Gastroesophageal sphincter (tissue), 3 donors: Measurements from ENCODE around the gene DQX1.

Experiments
- POLR2A ChIP-seq, 2 donors: fragments of 450-650 bp; IDR thresholded peaks; one replicate each; pipeline ENCODE4 v1.6.1; 2017; ENCODE audit warnings: antibody characterized with exemption in 2 of 2, mild to moderate bottlenecking in 2 of 2, moderate library complexity in 1 of 2
- TF ChIP-seq, protein P1 (sequence below), 4 experiments: fragments of 200-600 bp in 2 of 4; fragments of 450-650 bp in 2 of 4; sonication (generic) in 1 of 4; IDR thresholded peaks; one replicate each; pipeline ENCODE4 v1.5.1; 2017 to 2019; ENCODE audit warnings: antibody characterized with exemption in 4 of 4, mild to moderate bottlenecking in 2 of 4, moderate library complexity in 2 of 4

DNA sequence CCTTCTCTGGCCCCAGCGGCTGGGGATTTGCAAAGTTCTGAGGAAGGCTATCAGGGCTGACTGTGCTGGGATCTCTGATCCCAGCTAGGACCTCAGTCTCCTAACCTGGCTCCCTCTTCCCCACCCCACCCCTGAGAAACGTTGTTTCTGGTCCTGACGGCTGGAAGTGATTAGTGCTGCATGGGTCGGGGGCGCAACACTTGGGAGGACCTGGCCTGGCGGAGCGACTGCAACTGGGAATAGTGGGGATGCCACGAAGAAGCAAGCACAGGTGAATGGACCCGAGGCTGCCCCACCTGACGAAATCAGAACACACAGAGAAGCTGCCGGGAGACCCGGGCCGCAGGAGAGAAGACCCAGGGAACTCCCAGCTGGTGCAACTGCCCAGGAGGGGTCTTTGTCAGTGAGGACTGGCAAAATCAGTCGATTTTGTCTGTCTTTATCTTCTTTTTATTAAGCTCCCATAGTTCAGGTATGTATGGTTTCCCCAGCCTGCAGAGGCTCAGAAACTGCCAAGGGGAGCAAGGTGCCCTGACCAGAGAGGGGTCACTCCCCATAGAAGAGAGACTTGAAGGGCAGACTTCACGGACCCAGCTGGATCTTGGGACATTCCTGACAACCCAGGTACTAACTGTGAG, 26.0 kb downstream of the DQX1 start:
- TF ChIP-seq, protein P1, sequence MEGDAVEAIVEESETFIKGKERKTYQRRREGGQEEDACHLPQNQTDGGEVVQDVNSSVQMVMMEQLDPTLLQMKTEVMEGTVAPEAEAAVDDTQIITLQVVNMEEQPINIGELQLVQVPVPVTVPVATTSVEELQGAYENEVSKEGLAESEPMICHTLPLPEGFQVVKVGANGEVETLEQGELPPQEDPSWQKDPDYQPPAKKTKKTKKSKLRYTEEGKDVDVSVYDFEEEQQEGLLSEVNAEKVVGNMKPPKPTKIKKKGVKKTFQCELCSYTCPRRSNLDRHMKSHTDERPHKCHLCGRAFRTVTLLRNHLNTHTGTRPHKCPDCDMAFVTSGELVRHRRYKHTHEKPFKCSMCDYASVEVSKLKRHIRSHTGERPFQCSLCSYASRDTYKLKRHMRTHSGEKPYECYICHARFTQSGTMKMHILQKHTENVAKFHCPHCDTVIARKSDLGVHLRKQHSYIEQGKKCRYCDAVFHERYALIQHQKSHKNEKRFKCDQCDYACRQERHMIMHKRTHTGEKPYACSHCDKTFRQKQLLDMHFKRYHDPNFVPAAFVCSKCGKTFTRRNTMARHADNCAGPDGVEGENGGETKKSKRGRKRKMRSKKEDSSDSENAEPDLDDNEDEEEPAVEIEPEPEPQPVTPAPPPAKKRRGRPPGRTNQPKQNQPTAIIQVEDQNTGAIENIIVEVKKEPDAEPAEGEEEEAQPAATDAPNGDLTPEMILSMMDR (IDR thresholded peaks at IDR 0.05): no peak
- TF ChIP-seq POLR2A (IDR thresholded peaks at IDR 0.05): no peak
